ENCODE results near the gene SLC16A2.
"Not testable (repeated sequence)": the region's sequence is repeated elsewhere in the genome, so short reads cannot be mapped to it uniquely, and the experiment has no call there.

Gene SLC16A2

DNA sequence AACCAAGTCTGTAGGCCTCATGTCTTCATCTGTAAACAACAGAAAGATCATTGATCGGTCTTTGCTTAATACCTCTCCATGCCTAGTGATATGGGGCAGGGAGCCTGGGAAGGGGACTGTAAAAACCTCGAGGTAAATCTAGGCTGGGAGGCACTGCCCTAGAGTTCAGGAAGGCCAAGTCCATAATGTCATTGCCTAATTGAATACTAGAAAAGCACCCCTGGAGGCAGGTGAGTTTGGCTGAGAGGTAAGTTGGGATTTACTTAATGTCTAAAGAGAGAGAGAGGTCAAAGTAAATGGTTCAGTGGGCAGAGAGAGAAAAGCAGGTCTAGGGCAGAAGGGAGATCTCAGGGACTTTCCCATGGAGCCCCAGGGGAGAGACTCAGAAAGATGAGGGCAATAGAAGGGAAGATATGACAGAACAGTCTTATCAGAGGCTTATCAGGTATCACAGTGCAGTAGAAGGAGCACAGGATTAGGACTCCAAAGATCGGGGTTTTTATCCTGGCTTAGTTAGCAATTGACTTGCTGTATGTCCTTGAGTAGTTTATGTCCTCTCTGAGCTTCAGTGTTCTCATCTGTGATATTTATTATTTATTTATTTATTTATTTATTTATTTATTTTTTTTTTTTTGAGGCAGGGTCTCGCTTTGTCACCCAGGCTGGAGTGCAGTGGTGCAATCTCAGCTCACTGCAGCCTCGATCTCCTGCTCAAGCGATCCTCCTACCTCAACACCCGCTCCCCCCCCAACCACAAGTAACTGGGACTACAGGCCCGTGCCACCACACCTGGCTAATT, 85.2 kb downstream of the SLC16A2 start:
- H3K9ac ChIP-seq (ENCODE audit: insufficient read length, low read depth): no peak overlapping the region
- H3K4me3 ChIP-seq (ENCODE audit: insufficient read length, low read depth): no peak overlapping the region
- H3K27me3 ChIP-seq (ENCODE audit: insufficient read depth, insufficient read length): no peaks in the 10 kb centered on the region
- no peaks in the 10 kb centered on the region for H3K4me1 ChIP-seq (ENCODE audit: insufficient read depth, insufficient read length)
- DNase-seq (ENCODE audit: low read depth, low spot score): no peak
- H3K9me3 ChIP-seq (ENCODE audit: insufficient read depth, low read length): no peaks in the 10 kb centered on the region
- no peaks in the 10 kb centered on the region for H3K36me3 ChIP-seq (ENCODE audit: insufficient read depth, insufficient read length, low read length)
- TF ChIP-seq SUZ12 (IDR thresholded peaks at IDR 0.05; ENCODE audit: extremely low read depth, insufficient read depth, insufficient read length) (no peak), ZNF274 (IDR thresholded peaks at IDR 0.05; ENCODE audit: low read depth, low read length) (no peak), YY1 (IDR thresholded peaks at IDR 0.05; ENCODE audit: insufficient read depth, insufficient read length) (no peak)

DNA sequence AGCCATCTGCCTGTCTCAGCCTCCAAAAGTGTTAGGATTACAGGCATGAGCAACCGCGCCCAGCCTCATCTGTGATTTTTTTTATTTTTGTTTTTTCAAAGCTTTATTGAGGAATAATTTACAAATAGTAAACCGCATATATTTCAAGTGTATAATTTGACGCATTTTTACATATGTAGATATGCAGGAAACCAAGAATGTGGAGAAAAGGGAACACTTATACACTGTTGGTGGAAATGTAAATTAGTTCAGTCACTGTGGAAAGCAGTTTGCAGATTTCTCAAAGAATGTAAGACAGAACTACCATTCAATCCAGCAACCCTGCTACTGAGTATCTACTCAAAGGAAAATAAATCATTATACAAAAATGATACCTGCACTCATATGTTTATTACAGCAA, 85.9 kb downstream of the SLC16A2 start:
- H3K9me3 ChIP-seq (ENCODE audit: insufficient read depth, low read length): no peaks in the 10 kb centered on the region
- H3K4me1 ChIP-seq (ENCODE audit: insufficient read depth, insufficient read length): no peaks in the 10 kb centered on the region
- no peak overlapping the region for H3K9ac ChIP-seq (ENCODE audit: insufficient read length, low read depth)
- TF ChIP-seq ZNF274 (IDR thresholded peaks at IDR 0.05; ENCODE audit: low read depth, low read length) (no peak), YY1 (IDR thresholded peaks at IDR 0.05; ENCODE audit: insufficient read depth, insufficient read length) (no peak), SUZ12 (IDR thresholded peaks at IDR 0.05; ENCODE audit: extremely low read depth, insufficient read depth, insufficient read length) (no peak)
- H3K36me3 ChIP-seq (ENCODE audit: insufficient read depth, insufficient read length, low read length): no peaks in the 10 kb centered on the region
- no peak overlapping the region for H3K4me3 ChIP-seq (ENCODE audit: insufficient read length, low read depth)
- no peak for DNase-seq (ENCODE audit: low read depth, low spot score)
- H3K27me3 ChIP-seq (ENCODE audit: insufficient read depth, insufficient read length): peaks cover under 1% of the 10 kb centered on the region

DNA sequence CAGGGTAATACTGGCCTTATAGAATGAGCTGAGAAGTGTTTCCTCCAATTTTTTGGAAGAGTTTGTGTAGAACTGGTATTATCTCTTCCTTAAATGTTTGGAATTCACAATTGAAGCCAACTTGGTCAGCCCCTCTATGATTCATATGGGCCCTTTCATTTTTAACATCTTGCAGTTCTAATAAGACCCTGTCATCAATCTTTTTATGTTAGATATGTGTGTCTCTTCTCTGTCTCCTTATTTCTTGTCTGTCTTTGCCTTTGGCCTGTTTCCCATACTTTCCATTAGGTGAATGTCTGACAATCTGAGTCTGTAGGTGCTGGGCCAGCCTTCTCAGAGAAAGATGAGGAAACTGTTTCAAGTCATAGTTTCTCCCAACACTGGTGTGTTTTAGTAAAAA, 88.7 kb downstream of the SLC16A2 start:
- no peak overlapping the region for H3K4me3 ChIP-seq (ENCODE audit: insufficient read length, low read depth)
- H3K9ac ChIP-seq (ENCODE audit: insufficient read length, low read depth): no peak overlapping the region
- TF ChIP-seq YY1 (IDR thresholded peaks at IDR 0.05; ENCODE audit: insufficient read depth, insufficient read length): no peak
- TF ChIP-seq SUZ12 (IDR thresholded peaks at IDR 0.05; ENCODE audit: extremely low read depth, insufficient read depth, insufficient read length): no peak
- no peak for TF ChIP-seq ZNF274 (IDR thresholded peaks at IDR 0.05; ENCODE audit: low read depth, low read length)
- no peak for DNase-seq (ENCODE audit: low read depth, low spot score)
- H3K36me3 ChIP-seq (ENCODE audit: insufficient read depth, insufficient read length, low read length): no peaks in the 10 kb centered on the region
- peaks cover 2% of the 10 kb centered on the region for H3K27me3 ChIP-seq (ENCODE audit: insufficient read depth, insufficient read length)
- H3K4me1 ChIP-seq (ENCODE audit: insufficient read depth, insufficient read length): no peaks in the 10 kb centered on the region
- no peaks in the 10 kb centered on the region for H3K9me3 ChIP-seq (ENCODE audit: insufficient read depth, low read length)

DNA sequence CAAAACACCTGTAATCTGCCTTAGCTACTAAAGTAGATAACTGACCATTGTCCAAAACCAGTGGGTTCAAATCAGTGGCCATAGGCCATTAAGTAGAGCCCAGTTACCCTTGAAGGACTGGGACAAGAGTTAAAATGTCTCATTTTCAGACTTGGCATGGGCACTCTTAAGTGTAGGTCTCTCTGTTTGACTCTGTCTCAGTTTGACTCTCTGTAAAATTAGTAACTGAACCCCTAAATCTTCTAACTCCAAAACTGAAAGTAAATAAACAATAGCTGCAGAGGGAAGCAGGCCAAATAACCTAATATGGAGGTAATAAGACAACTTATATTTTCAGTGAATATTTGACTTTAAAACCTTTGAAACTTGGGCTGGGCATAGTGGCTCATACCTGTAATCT, 89.1 kb downstream of the SLC16A2 start:
- no peak for DNase-seq (ENCODE audit: low read depth, low spot score)
- Histone ChIP-seq H3K9ac (ENCODE audit: insufficient read length, low read depth) (no peak overlapping the region), H3K27me3 (ENCODE audit: insufficient read depth, insufficient read length) (peaks cover 2% of the 10 kb centered on the region)

DNA sequence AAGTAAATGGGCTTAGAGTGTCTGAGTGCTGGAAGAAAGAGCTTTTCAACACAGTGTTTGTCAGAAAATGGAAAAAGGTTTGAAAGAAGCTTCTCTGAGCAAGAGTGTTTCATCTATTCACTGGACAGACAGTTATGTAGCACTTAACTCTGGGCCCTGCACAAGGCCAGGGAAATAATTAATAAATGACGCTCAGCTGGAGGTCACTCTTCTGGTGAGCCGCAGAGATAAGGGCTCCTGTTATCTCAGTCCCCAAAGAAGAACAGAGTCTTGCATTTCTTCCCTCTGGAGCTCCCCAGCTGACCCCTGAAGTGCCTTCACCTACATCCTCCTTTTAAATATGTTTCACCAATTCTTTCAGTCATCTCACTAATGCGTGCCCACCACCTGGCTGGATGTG, 90.4 kb downstream of the SLC16A2 start:
- Histone ChIP-seq H3K9ac (ENCODE audit: insufficient read length, low read depth) (no peak overlapping the region), H3K36me3 (ENCODE audit: insufficient read depth, insufficient read length, low read length) (no peaks in the 10 kb centered on the region), H3K27me3 (ENCODE audit: insufficient read depth, insufficient read length) (peaks cover 2% of the 10 kb centered on the region), H3K9me3 (ENCODE audit: insufficient read depth, low read length) (peaks cover 9% of the 10 kb centered on the region), H3K4me1 (ENCODE audit: insufficient read depth, insufficient read length) (no peaks in the 10 kb centered on the region), H3K4me3 (ENCODE audit: insufficient read length, low read depth) (no peak overlapping the region)
- no peak for DNase-seq (ENCODE audit: low read depth, low spot score)
- no peak for TF ChIP-seq YY1 (IDR thresholded peaks at IDR 0.05; ENCODE audit: insufficient read depth, insufficient read length)
- TF ChIP-seq SUZ12 (IDR thresholded peaks at IDR 0.05; ENCODE audit: extremely low read depth, insufficient read depth, insufficient read length): no peak
- TF ChIP-seq ZNF274 (IDR thresholded peaks at IDR 0.05; ENCODE audit: low read depth, low read length): no peak

More for the DNA sequence above, 89.1 kb downstream of the SLC16A2 start:
- Histone ChIP-seq H3K4me3 (ENCODE audit: insufficient read length, low read depth) (no peak overlapping the region), H3K9me3 (ENCODE audit: insufficient read depth, low read length) (no peaks in the 10 kb centered on the region), H3K4me1 (ENCODE audit: insufficient read depth, insufficient read length) (no peaks in the 10 kb centered on the region), H3K36me3 (ENCODE audit: insufficient read depth, insufficient read length, low read length) (no peaks in the 10 kb centered on the region)
- TF ChIP-seq ZNF274 (IDR thresholded peaks at IDR 0.05; ENCODE audit: low read depth, low read length) (no peak), YY1 (IDR thresholded peaks at IDR 0.05; ENCODE audit: insufficient read depth, insufficient read length) (no peak), SUZ12 (IDR thresholded peaks at IDR 0.05; ENCODE audit: extremely low read depth, insufficient read depth, insufficient read length) (no peak)

DNA sequence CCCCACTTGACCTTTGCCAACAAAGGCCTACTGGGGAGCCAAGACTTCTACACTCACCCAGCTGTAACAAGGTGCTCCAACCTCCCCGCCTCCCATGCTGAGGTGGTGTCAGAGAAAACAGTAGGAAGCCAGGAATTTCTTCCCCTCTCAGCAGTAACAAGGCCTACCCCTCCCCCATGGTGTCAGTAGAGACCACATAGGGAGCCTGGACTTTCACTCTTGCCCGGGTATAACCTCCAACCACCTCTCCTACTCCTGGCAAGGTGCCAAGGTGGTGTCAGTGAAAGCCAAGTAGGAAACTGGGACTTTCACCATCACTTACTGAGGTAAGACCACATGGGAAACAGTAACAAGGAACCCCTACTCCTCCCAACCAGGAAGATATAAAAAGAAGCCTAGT, 93.1 kb downstream of the SLC16A2 start:
- Histone ChIP-seq H3K9me3 (ENCODE audit: insufficient read depth, low read length) (peaks cover 13% of the 10 kb centered on the region), H3K4me1 (ENCODE audit: insufficient read depth, insufficient read length) (no peaks in the 10 kb centered on the region), H3K4me3 (ENCODE audit: insufficient read length, low read depth) (no peak overlapping the region), H3K9ac (ENCODE audit: insufficient read length, low read depth) (no peak overlapping the region), H3K36me3 (ENCODE audit: insufficient read depth, insufficient read length, low read length) (no peaks in the 10 kb centered on the region), H3K27me3 (ENCODE audit: insufficient read depth, insufficient read length) (peaks cover 2% of the 10 kb centered on the region)
- TF ChIP-seq YY1 (IDR thresholded peaks at IDR 0.05; ENCODE audit: insufficient read depth, insufficient read length) (no peak), SUZ12 (IDR thresholded peaks at IDR 0.05; ENCODE audit: extremely low read depth, insufficient read depth, insufficient read length) (no peak), ZNF274 (IDR thresholded peaks at IDR 0.05; ENCODE audit: low read depth, low read length) (no peak)
- no peak for DNase-seq (ENCODE audit: low read depth, low spot score)

DNA sequence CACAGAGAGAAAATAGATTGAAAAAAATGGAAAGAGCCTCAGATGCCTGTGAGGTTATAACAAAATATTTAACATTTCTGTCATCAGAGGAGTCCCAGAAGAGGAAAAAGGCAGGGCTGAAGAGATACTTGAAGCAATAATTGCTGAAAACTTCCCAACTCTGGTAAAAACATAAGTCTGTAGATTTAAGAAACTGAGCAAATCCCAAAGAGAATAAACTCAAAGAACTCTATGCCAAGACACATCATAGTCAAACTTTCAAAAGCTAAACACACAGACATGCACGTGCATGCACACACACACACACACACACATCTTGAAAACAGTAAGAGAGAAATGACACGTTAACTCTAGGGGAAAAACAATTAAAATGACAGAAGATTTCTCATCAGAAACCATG, 94.1 kb downstream of the SLC16A2 start:
- Histone ChIP-seq H3K4me3 (ENCODE audit: insufficient read length, low read depth) (no peak overlapping the region), H3K9me3 (ENCODE audit: insufficient read depth, low read length) (peaks cover 13% of the 10 kb centered on the region), H3K27me3 (ENCODE audit: insufficient read depth, insufficient read length) (peaks cover 2% of the 10 kb centered on the region), H3K4me1 (ENCODE audit: insufficient read depth, insufficient read length) (no peaks in the 10 kb centered on the region), H3K36me3 (ENCODE audit: insufficient read depth, insufficient read length, low read length) (no peaks in the 10 kb centered on the region), H3K9ac (ENCODE audit: insufficient read length, low read depth) (no peak overlapping the region)
- TF ChIP-seq ZNF274 (IDR thresholded peaks at IDR 0.05; ENCODE audit: low read depth, low read length) (no peak), YY1 (IDR thresholded peaks at IDR 0.05; ENCODE audit: insufficient read depth, insufficient read length) (no peak), SUZ12 (IDR thresholded peaks at IDR 0.05; ENCODE audit: extremely low read depth, insufficient read depth, insufficient read length) (no peak)
- DNase-seq (ENCODE audit: low read depth, low spot score): no peak

DNA sequence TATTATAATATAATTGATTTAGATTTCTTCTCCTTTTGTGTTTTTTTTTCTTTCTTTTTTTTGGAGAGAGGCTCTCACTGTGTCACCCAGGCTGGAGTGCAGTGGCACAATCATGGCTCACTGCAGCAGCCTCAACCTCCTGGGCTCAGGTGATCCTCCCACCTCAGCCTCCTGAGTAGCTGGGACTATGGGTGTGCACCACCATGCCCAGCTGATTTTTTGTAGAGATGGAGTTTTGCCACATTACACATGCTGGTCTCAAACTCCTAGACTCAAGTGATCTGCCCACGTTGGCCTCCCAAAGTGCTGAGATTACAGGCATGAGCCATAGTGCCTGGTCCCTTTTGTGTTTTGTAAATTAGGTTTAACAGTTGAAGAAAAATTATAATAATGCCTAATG, 94.7 kb downstream of the SLC16A2 start:
- not testable (repeated sequence) for H3K36me3 ChIP-seq (ENCODE audit: insufficient read depth, insufficient read length, low read length); H3K27me3 ChIP-seq (ENCODE audit: insufficient read depth, insufficient read length); H3K4me1 ChIP-seq (ENCODE audit: insufficient read depth, insufficient read length); DNase-seq (ENCODE audit: low read depth, low spot score); H3K9ac ChIP-seq (ENCODE audit: insufficient read length, low read depth); H3K4me3 ChIP-seq (ENCODE audit: insufficient read length, low read depth)
- peaks cover 13% of the 10 kb centered on the region for H3K9me3 ChIP-seq (ENCODE audit: insufficient read depth, low read length)
